ENCODE measurements around the gene ACTR3.

DNA sequence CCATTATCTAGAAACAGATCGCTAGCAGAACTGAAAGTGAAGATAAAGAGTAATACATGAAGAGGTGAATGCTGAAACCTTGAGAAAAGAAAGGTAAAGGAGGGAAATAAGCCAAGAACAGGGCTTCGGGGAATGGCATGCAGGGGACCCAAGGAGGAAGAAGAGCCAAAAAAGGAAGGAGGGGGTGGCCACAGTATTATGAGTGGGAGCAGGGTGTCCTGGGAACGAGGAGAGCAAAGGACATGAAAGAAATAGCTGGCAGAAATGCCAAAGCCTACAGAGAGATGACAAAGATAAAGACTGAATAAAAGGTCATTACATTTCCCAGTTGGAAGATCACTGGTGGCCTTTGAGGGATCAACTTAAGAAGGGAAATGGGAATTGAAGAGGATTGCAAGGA is 82.9 kb downstream of the ACTR3 start:
- TF ChIP-seq POLR2A (IDR thresholded peaks at IDR 0.05; ENCODE audit: low read depth, low read length) = no peak
- no peak for TF ChIP-seq POLR2AphosphoS5 (IDR thresholded peaks at IDR 0.05; ENCODE audit: low read depth, low read length)
- TF ChIP-seq POU2F2 (IDR thresholded peaks at IDR 0.05; ENCODE audit: low read depth, low read length) = no peak

All from GM12891 (cell line).